ENCODE data around the gene CDK5RAP3.

CDK5RAP3 gene

DNA sequence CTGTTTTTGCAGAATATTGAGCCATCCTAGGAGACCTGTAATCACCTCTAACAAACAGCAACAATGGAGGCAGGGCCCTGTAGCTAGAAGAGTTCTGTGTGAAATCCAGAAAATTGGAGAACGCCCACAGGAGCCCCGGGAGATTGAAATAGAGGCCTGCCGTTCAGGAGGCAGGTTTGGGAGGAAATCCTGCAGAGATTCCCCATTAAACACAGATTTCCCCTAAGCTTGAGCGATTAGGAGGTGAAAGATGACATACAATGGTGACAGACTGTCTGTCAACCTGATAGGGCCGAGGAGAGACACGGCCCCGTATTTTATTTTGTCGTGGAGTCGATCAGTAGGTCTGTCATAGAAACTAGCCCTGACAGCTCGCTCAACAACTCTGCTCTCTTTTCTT lies 18.2 kb downstream of the CDK5RAP3 start:
- H3K27me3 ChIP-seq (ENCODE audit: insufficient read depth, low read length, poor library complexity, severe bottlenecking) = no peaks in the 10 kb centered on the region
- H3K4me1 ChIP-seq (ENCODE audit: insufficient read depth, low read length, poor library complexity, severe bottlenecking) = peaks cover 18% of the 10 kb centered on the region
- TF ChIP-seq, protein P1, sequence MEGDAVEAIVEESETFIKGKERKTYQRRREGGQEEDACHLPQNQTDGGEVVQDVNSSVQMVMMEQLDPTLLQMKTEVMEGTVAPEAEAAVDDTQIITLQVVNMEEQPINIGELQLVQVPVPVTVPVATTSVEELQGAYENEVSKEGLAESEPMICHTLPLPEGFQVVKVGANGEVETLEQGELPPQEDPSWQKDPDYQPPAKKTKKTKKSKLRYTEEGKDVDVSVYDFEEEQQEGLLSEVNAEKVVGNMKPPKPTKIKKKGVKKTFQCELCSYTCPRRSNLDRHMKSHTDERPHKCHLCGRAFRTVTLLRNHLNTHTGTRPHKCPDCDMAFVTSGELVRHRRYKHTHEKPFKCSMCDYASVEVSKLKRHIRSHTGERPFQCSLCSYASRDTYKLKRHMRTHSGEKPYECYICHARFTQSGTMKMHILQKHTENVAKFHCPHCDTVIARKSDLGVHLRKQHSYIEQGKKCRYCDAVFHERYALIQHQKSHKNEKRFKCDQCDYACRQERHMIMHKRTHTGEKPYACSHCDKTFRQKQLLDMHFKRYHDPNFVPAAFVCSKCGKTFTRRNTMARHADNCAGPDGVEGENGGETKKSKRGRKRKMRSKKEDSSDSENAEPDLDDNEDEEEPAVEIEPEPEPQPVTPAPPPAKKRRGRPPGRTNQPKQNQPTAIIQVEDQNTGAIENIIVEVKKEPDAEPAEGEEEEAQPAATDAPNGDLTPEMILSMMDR (conservative IDR thresholded peaks at IDR 0.05; ENCODE audit: low read length) = no peak
- TF ChIP-seq EZH2phosphoT487 (IDR thresholded peaks at IDR 0.05; ENCODE audit: borderline replicate concordance) = no peak
- H3K4me2 ChIP-seq (ENCODE audit: low read depth, low read length, poor library complexity, severe bottlenecking) = no peak overlapping the region
- H3K9me3 ChIP-seq (ENCODE audit: insufficient read depth, low read depth, low read length) = no peaks in the 10 kb centered on the region
- H3K4me3 ChIP-seq (ENCODE audit: low read length, poor library complexity, severe bottlenecking) = no peak overlapping the region
- H3K9ac ChIP-seq (ENCODE audit: low read depth, low read length, poor library complexity, severe bottlenecking) = no peak overlapping the region
- no peaks in the 10 kb centered on the region for H3K79me2 ChIP-seq (ENCODE audit: insufficient read depth, low read length)
- no peaks in the 10 kb centered on the region for H3F3A ChIP-seq (ENCODE audit: low read depth)
- no peaks in the 10 kb centered on the region for H3K9me2 ChIP-seq (replicated peaks; ENCODE audit: low read depth, low read length)
- no peaks in the 10 kb centered on the region for H4K20me1 ChIP-seq (ENCODE audit: insufficient read depth, low read length, poor library complexity, severe bottlenecking)
- H2AFZ ChIP-seq (ENCODE audit: low read length) = no peak overlapping the region
- no peaks in the 10 kb centered on the region for H3K36me3 ChIP-seq (ENCODE audit: insufficient read depth, low read length)

DNA sequence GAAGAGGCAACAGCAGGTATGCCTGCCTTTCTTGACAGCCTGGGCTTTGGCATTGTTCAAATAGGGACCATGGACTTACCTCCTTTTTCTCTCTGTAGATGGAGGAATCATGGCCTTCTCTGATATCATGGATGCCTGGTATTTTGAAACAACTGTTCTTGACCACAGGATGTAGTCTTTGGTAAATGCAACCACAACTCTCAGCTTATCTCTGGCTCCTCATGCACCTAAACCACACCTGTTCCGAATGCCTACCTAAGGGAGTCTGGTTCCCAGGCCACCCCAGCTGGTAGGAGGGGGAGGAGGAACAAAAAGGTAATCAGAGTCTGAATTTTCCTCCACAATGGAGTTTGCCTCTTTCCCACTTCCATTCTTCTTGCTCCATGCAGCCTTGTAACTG lies 18.8 kb downstream of the CDK5RAP3 start:
- Histone ChIP-seq H3K4me2 (ENCODE audit: low read depth, low read length, poor library complexity, severe bottlenecking) (no peak overlapping the region), H3F3A (ENCODE audit: low read depth) (no peaks in the 10 kb centered on the region), H3K27me3 (ENCODE audit: insufficient read depth, low read length, poor library complexity, severe bottlenecking) (no peaks in the 10 kb centered on the region), H3K79me2 (ENCODE audit: insufficient read depth, low read length) (no peaks in the 10 kb centered on the region), H3K9me3 (ENCODE audit: insufficient read depth, low read depth, low read length) (no peaks in the 10 kb centered on the region), H3K4me3 (ENCODE audit: low read length, poor library complexity, severe bottlenecking) (no peak overlapping the region), H3K4me1 (ENCODE audit: insufficient read depth, low read length, poor library complexity, severe bottlenecking) (peaks cover 18% of the 10 kb centered on the region), H4K20me1 (ENCODE audit: insufficient read depth, low read length, poor library complexity, severe bottlenecking) (no peaks in the 10 kb centered on the region), H2AFZ (ENCODE audit: low read length) (no peak overlapping the region), H3K9me2 (replicated peaks; ENCODE audit: low read depth, low read length) (no peaks in the 10 kb centered on the region), H3K36me3 (ENCODE audit: insufficient read depth, low read length) (no peaks in the 10 kb centered on the region), H3K9ac (ENCODE audit: low read depth, low read length, poor library complexity, severe bottlenecking) (no peak overlapping the region)
- TF ChIP-seq, protein P1 (conservative IDR thresholded peaks at IDR 0.05; ENCODE audit: low read length) = no peak
- TF ChIP-seq EZH2phosphoT487 (IDR thresholded peaks at IDR 0.05; ENCODE audit: borderline replicate concordance) = no peak

DNA sequence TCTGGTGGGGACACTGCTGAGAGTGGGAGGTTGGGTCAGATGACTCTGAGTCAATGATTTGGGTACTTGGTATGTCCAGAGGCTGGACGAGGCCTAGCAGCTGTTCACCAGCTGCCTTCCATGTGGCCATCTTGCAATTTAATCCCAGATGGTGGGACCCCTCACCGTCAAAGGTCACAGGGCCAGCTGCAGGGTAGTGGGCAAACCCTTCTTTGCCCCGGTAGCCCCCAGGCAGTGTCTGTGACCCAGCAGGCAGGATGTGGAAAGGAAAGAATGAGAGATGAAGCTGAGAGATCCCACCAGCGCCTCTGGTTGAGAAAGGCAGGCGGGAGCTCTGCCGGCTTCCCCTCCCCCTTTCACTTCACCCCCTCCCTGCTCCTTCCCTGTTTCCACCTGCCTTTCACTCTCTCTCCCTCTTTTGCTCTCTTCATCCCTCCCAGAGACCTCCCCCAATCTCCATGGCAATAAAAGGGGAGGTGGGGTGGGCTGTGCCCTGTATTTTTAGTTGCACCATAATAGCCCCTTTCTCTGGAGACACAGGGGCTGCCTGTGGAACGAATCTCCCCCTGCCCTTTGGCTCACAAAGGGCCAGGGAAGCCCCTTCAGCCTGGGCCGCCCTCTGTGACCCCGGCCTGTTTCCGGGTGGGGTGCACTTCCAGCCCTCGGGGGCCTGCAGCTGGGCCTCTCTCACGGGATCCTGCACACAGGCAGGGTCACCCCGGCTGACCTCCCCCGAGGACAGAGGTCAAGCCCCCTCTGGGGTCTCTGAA lies 20.2 kb downstream of the CDK5RAP3 start:
- no peak overlapping the region for H2AFZ ChIP-seq (ENCODE audit: low read length)
- H3K4me2 ChIP-seq (ENCODE audit: low read depth, low read length, poor library complexity, severe bottlenecking) = no peak overlapping the region
- no peak overlapping the region for H3K4me3 ChIP-seq (ENCODE audit: low read length, poor library complexity, severe bottlenecking)

More for the DNA sequence above, 20.2 kb downstream of the CDK5RAP3 start:
- Histone ChIP-seq H3K9ac (ENCODE audit: low read depth, low read length, poor library complexity, severe bottlenecking) (no peak overlapping the region), H3K36me3 (ENCODE audit: insufficient read depth, low read length) (no peaks in the 10 kb centered on the region), H3K27me3 (ENCODE audit: insufficient read depth, low read length, poor library complexity, severe bottlenecking) (no peaks in the 10 kb centered on the region), H3K79me2 (ENCODE audit: insufficient read depth, low read length) (no peaks in the 10 kb centered on the region), H3K9me2 (replicated peaks; ENCODE audit: low read depth, low read length) (no peaks in the 10 kb centered on the region), H3F3A (ENCODE audit: low read depth) (no peaks in the 10 kb centered on the region), H3K4me1 (ENCODE audit: insufficient read depth, low read length, poor library complexity, severe bottlenecking) (peaks cover 18% of the 10 kb centered on the region), H3K9me3 (ENCODE audit: insufficient read depth, low read depth, low read length) (no peaks in the 10 kb centered on the region), H4K20me1 (ENCODE audit: insufficient read depth, low read length, poor library complexity, severe bottlenecking) (no peaks in the 10 kb centered on the region)
- TF ChIP-seq EZH2phosphoT487 (IDR thresholded peaks at IDR 0.05; ENCODE audit: borderline replicate concordance) = no peak
- TF ChIP-seq, protein P1 (conservative IDR thresholded peaks at IDR 0.05; ENCODE audit: low read length) = no peak

Data from Loucy (cell line).